Activated T-cell treated with anti-CD3 and anti-CD28 coated beads for 48 hours (primary cell): ENCODE results near the gene SLC27A3.
A peak's percentile ranks its signal among the peaks of the same experiment; 100 is the strongest.

ENCODE experiments used
- DNase-seq: peaks from one replicate; pipeline ENCODE4 v3.0.0-alpha.2; 2020; ENCODE audit warnings: low read depth

The SLC27A3 gene

DNA sequence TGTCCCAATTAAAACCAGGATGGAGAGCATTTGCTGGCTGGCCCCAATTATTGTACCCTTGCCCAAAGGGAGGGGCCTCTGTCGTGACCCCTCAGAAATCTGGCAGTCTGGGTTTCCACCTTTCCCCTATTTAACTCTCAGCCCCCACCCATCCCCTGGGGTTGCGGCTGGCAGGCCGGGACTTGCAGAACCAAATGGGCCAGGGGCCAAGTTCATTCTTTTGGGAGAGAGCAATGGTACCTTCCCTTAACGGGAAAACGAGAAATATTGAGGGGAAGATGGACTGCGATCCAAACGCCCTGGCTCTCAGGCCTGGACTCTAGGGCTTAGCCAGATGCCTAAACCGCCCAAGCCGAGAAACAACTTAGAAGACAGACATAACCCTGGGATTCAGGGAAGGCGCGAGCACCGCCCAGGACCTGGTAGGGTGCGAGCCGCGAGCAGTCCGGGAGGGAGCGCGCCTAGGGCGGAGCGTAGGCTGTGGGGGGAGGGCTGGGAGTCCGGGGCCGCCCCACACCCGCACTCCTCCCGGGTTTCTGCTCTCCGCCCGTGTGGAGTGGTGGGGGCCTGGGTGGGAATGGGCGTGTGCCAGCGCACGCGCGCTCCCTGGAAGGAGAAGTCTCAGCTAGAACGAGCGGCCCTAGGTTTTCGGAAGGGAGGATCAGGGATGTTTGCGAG lies at the start of gene SLC27A3:
SLC27A3 (plus strand) TSS at position 628 of the 678 bp plus-strand sequence. CDS start 91 bp downstream, outside the sequence.
- peak; percentile 18 for DNase-seq

GRCh38 chr1:153727463-153728304 lies 47.5 kb upstream of the SLC27A3 start, which contains the start of gene INTS3:
TSS of gene INTS3 (plus strand) at chr1:153728050. CDS start at chr1:153728635, 585 bp downstream.
- DNase-seq, result peak; percentile 98

DNA sequence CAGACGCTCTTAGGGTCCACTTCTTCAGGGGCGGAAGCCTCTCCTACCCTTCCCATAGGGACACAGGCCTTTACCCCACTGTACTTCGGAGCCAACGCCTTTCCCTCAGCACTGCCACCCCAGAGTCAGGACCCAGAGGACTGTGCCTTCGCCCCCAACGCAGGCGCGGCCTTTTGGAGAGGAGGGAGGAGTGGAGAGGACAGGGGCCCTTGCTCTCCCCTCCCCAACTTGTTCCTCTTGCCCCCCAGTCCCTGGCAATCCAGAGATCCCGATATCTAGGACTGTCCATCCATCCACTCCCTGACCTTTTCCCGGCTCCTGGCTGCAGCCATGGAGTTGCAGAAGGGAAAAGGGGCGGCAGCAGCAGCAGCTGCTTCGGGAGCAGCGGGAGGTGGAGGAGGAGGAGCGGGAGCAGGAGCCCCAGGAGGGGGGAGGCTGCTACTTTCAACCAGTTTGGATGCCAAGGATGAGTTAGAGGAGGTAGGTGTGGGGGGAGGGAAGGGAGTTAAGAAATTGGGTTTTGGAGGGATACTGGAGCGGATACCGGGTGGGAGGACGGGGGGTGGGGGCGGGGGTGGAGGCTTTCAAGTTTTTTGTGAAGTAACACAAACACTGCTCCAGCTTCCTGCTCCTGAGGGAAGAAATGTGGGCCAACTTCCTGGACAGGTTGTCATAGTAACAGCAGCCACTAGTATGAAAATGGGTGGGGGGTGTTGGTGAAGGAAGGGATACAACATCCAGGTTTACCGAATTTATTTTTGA lies 46.7 kb upstream of the SLC27A3 start:
- peak; percentile 18 for DNase-seq

DNA sequence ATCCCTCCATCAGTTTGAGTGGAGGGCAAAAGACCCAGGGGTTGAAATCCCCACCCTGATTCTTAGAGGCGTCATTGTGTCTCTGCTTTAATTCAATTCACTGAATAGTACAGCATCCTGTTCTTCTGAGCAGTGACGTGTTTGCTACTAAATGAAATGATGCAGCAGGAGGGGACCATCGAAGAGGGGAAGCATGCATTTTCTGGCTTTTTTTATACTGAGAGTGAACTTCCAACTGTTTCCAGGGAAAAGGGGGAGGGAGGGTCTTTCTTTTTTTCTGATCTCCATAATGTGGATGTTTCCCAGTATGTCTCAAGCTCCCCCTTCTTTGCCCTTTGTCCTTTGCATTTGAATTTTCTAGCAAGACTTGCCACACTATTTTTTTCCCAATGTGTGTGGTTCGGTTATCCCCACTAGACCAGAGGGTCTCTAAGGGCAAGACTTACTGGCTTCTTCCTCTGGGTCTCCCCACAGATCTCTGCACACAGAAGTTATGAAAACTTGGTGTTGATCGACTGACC lies 44.7 kb upstream of the SLC27A3 start:
- DNase-seq, result no peak

DNA sequence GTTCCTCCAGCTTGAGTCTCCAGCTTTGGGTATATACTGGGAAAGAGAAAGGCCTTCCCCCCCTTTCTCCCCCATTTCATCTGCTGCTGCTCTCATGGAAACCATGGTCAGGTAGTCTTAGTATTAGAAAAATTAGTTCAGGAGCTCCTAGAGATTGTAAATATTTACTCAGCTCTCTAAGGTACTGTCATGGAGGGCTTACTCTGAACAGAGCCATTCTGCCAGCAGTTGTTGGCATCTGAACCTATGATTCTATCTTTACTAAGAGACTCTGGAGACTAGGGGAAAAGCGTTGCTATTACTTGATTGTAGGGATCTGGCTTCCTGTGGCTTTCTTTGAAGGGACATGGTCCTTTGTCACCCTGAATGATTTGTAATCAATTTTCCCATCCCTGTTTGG lies 41.2 kb upstream of the SLC27A3 start:
- DNase-seq, result no peak

GRCh38 chr1:153734396-153735089 lies 40.7 kb upstream of the SLC27A3 start:
- DNase-seq, result no peak

DNA sequence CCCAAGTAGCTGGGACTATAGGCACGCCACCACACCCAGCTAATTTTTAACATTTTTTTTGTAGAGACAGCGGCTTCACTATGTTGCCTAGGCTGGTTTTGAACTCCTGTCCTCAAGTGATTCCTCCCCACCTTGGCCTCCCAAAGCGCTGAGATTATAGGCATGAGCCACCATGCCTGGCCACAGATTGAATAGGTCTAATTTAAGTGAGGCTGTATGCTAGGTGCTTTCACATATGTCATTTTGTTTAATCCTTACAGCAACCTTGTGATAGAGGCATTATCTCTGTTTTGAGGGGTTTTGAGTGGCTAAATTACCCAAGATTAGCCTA lies 40.2 kb upstream of the SLC27A3 start:
- no peak for DNase-seq

DNA sequence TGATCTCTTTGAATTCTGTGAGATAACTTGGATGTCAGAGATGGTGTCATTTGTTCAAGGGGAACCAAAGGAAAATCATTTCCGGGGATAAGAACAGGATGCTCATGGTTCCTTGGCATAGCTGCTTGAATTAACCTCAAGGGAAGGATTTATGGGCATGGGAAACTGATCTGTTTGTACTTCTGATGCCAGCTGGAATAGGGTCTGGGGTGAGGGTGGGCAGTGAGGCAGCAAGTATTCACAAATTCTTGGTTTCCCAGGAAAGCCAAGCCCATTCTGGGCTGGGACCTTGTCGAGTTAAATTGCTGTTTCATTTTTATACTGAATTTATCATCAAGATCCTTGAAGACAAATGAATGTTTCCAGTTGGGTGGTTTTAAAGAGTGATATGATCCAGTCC lies 33.2 kb upstream of the SLC27A3 start:
- DNase-seq, result no peak

DNA sequence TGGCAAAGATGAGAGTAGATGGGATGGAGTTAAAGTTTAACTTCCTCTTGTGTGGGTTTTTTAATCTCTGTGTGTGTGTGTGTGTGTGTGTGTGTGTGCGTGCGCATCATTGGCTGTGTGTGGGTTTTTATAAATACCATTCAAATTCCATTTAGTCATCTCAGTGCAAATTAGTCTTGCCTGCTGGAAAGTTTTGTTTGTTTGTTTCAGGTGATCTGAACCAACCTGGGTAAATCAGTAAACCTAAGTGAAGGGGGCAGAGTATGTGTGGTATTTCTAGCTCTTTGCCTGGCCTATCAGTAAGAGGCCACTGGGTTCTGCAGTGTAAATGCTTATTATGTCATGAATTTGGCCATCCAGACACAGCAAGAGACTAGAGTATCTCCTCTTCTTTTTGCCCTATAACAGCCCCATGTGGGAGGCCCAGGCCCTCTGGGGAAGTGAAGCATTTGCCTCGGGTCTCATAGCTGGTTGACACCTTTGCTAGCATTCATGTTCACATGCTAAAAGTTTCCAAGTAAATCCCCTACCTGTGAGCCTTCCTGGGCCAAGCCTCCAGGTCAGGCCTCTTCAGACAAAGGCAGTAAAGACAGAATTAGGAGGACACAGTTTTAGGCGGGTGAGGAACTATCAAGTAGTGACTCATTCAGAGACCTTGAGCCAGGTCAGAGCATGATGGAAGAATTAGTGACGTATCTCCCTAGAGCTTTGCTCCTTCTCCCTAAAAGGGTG lies 32.6 kb upstream of the SLC27A3 start:
- DNase-seq, result no peak

- DNase-seq, result no peak
Measured at GRCh38 chr1:153745417-153745816, 29.8 kb upstream of the SLC27A3 start.

GRCh38 chr1:153746174-153746573 lies 29.0 kb upstream of the SLC27A3 start:
- no peak for DNase-seq

DNA sequence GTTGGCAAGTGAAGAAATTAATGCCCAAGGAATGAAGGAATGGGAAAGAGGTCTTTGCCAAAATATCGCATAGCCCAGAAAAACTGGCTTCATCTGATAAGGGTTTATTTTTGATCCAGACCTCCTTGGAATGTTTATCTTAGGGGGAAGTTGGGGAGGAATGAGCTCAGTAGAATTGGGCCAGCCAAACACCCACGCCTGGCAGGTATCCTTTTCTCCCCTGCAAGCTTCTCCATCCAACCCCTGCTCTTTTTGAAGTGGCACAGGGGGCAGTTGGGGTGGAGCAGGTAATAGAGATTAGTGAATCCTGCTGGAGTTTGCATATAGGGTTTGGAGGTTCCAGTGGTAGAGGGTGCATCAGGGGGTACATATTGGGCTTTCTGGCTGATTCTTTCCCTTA lies 26.3 kb upstream of the SLC27A3 start:
- no peak for DNase-seq

DNA sequence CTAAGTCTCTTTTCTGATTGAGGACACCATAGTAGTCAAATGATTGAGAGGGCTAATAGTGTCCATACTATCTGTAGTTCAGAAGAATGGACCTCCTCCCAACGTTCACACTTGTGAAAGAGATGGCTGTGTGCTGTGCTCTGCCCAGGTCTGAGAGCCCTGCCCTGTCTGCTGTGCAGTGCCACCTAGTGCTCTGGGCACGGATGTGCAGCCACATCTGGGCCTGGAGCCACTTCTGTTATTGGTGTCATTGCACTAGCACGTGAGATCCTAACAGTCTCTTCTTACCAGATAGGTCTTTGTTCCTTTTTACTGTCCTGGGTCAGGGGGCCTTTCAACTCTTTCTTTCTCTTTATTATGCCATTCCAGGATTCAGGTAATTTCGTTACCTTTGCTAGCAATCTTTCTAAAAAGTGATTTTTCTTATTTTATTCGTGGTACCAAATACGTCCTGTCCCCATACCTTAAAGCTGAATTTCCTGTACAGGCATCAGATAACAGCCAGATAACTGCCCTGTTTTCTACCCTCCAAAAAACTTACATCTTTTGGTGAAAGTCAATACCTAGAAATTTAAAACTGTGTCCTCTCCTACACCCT lies 25.7 kb upstream of the SLC27A3 start:
- peak; percentile 70 for DNase-seq

- no peak for DNase-seq
Measured at GRCh38 chr1:153750026-153750995, 24.9 kb upstream of the SLC27A3 start.

GRCh38 chr1:153752072-153752471 lies 23.1 kb upstream of the SLC27A3 start:
- DNase-seq, result no peak

DNA sequence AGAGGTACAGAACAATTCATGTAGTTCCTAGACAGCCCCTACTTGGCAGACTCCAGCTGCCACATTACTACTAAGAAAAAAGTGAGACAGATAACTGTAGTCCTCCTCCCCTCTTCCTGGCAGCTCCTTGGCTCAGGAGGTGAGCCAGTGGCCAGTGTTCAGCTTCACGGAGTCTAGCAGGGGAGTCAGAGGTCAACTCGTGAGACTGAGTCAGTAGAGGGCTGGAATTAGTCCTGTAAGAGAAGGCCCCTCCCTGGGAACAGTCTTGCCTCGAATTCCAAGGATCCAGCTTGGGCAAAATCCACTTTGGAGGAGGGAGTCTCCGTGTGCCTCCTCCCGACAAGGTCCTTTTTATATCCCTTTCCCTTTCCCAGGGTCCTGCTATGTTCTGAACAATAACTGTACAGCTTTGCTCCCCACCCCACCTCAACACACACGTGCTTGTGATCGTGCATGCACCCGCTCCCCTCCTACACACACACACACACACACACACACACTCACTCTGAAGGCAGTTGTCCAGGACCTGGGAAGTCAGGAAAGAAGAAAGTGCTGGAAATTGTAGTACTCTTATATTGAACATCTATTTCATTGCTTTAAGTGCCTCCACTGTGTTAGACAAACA lies 22.5 kb upstream of the SLC27A3 start:
- DNase-seq, result no peak

DNA sequence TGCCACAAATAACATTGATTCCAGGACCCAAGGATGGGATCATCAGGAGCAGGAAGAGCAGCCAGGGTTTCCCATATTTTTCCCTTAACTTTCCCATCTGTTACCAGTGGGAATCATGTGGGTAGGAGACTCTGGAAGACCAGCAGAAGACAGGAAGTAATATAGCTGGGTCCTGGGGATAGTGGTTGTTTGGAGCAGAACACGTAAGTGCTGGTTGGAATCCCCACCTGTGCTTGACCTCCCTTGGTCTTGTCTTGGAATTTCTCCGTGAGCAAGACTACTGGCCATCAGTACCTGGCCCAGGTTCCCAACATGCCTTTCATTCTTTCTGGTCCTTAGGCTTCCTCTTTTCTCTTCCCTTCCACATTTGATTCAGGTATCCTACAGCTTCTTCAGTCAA lies 20.9 kb upstream of the SLC27A3 start:
- DNase-seq, result no peak

DNA sequence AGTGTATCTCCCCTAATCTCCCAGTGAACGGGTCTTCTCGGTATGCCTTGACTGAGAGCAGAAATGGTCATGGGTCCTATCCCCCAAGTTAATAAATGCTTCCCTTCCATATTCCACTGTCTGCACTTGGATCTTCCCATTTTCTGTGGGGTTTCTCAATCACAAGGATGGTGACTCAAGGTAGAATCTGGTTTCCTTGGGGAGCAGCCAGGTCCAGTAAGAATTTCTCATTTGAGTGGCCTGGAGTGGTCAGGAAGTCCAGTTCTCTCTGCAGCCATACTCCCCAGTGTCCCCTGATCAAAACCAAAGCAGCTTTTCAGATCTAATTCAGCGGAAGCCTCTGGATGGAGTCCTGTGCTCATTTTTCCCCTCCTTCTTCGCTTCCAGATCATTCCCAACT lies 14.8 kb upstream of the SLC27A3 start:
- no peak for DNase-seq
